Measurements from ENCODE around the gene RNF2.
"Not testable (repeated sequence)": the region's sequence is repeated elsewhere in the genome, so short reads cannot be mapped to it uniquely, and the experiment has no call there.

The RNF2 gene

DNA sequence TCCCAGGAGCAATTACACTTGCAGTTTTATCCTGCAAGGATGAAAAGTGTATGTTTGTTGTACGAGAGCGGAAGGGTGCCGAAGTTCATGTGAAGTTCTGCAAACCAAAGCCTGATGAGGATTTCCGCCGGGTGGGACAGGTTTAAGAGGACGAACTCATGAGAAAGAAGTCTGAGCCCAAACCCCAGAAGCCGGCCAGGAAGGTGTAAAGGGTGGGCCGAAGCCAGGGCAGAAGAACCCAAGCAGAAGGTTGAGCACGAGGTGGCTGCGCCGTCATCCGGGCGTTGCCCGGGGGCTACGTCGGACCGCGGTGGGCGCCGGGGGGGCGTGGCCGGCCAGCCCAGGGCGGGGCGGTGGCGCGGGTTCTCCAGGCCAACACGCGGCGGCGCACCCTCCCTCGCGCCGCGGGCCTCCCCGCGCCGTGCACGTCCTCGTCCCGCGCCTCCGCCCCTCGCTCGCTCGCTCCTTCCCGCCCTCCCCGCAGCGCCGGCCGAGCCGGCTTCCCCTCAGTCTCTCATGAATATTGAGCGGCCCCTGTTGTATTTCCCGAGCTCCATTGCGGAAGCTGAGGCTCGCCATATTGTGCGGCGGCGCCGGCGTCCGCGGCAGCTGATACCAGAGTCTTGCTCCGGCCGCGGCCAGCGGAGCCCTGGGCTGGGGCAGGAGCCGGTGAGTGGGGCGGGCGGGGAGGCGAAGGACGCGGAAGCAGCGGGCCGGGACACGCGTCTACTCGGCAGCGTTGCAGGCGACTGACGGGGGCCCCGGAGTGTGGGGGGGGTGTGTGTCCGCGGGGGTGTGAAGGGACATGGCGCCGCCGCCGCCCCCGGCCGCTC is at the start of gene RNF2:
TSS of gene RNF2 (plus strand) at position 578 of the 833 bp plus-strand sequence. CDS start 41,996 bp downstream, outside the sequence.
- peak; percentile 50 to 61 for DNase-seq (ENCODE audit: low read depth in 2 of 2)

GRCh38 chr1:184999974-185000373 is 45.4 kb upstream of the RNF2 start:
- DNase-seq (ENCODE audit: low read depth in 2 of 2): not testable (repeated sequence)

GRCh38 chr1:185001312-185001880 is 44.0 kb upstream of the RNF2 start:
- DNase-seq (ENCODE audit: low read depth in 2 of 2): not testable (repeated sequence)

DNA sequence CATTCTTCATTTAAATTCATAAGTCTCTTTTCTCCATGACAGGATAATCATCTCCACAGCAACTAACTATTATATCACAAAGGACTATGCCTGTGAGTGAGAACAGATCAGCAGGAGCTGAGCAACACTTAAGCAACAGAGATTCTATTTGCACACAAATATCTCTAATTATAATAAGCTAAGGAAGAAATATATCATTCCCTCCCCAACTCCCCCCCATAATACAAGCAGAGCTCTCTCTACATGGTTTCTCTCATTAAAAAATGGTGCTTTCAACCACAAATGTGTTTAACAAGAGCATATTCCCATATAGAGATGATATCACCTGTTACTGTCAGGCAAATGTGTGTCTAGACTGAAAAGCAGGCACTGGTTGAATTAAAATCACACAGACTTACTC is 36.5 kb upstream of the RNF2 start:
- no peak for DNase-seq (ENCODE audit: low read depth in 2 of 2)

DNA sequence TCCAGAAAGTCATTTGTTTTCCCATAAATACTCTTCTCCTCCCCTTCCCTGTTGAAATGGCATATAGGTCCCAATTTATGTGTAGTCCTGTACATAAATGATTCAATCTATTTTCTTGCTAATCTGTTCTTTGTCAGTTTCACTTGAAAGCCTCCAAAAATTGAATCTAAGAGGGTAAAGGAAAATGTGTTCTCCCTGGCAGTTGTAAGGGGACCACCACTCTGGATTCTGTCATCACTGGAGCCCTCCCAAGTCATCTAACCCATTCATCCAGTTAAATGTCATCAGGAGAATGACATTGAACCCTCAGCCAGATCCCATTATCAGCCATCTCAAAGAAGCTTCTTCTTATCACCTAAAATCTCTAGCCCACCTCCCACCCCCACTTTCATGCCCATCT is 35.0 kb upstream of the RNF2 start:
- DNase-seq (ENCODE audit: low read depth in 2 of 2): no peak

DNA sequence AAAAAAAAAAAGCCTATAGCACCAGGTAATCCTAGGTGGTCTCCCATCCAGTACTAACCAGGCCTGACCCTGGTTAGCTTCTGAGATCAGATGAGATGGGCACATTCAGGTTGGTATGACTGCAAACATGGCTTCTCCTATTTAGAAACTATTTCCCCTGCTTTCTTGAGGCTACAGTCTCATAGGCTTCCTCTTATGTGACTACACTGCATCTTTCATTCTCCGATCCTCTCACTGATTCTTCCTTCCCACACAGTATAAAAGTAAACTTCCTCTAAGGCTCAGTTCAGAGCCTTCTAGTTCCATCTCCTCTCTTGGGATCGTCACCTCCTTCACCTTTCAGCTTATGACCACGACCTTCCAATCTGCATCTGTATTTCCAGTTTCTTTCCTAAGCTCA is 30.4 kb upstream of the RNF2 start:
- no peak for DNase-seq (ENCODE audit: low read depth in 2 of 2)

- DNase-seq (ENCODE audit: low read depth in 2 of 2): no peak
Observed at GRCh38 chr1:185015631-185016030, 29.7 kb upstream of the RNF2 start.

GRCh38 chr1:185016880-185017279 is 28.5 kb upstream of the RNF2 start:
- DNase-seq (ENCODE audit: low read depth in 2 of 2): no peak

GRCh38 chr1:185017338-185017737 is 28.0 kb upstream of the RNF2 start:
- no peak for DNase-seq (ENCODE audit: low read depth in 2 of 2)

DNA sequence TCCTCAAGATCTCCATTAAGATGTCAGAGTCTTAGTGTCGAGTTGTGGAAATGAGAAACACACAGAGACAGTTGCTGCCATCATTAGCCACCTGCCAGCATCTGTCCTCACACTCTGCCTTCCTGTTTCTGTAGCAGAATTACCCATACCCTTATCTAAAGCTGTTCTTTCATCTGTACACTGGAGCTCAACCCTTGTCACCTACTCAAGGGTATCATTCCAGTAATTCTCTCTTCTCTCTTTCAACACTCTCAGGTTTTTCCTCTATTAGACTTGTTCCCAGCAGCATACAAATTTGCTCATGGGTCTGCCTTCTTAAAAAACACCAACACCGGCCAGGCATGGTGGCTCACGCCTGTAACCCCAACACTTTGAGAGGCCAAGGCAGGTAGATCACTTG is 27.4 kb upstream of the RNF2 start:
- DNase-seq (ENCODE audit: low read depth in 2 of 2): no peak

DNA sequence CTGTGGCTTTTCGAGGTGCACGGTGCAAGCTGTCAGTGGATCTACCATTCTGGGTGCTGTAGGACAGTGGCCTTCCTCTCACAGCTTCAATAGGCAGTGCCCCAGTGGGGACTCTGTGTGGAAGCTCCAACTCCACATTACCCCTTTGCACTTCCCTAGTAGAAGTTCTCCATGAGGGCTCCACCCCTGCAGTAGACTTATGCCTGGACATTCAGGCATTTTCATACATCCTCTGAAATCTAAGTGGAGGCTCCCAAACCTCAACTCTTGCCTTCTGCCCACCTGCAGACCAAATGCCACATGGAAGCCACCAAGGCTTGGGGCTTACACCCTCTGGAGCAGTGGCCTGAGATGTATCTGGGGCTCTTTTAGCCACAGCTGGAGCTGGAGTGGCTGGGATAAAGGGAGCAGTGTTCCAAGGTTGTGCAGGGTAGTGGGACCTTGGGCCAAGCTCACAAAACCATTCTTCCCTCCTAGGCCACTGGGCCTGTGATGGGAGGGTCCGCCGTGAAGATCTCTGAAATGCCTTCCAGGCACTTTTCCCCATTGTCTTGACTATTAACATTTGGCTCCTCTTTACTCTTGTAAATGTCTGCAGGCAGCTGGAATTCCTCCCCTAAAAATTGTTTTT is 18.0 kb upstream of the RNF2 start:
- no peak for DNase-seq (ENCODE audit: low read depth in 2 of 2)

DNA sequence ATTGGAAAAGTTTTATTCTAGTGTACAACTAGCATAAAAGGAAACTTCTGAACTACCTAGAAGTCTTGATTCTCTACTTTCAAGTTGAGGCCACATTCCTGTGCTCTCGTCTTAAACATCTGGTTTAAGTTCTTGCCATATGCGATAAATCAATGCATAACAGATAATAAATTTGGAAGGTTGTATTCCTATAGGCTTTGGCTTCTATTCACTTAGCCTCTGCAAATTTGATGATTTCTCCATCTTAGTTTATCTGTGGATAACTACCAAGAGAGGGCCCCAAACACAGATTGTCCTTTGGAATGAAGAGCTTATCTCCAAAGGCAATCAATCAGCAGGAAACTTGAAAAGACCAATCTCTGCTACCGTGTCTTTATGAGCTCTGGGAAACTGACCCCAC is 11.7 kb upstream of the RNF2 start:
- no peak for DNase-seq (ENCODE audit: low read depth in 2 of 2)

GRCh38 chr1:185035258-185035657 is 10.1 kb upstream of the RNF2 start:
- DNase-seq (ENCODE audit: low read depth in 2 of 2): no peak

GRCh38 chr1:185038813-185039376 is 6.5 kb upstream of the RNF2 start:
- DNase-seq (ENCODE audit: low read depth in 2 of 2): no peak

GRCh38 chr1:185039726-185040407 is 5.5 kb upstream of the RNF2 start:
- DNase-seq (ENCODE audit: low read depth in 2 of 2): no peak

DNA sequence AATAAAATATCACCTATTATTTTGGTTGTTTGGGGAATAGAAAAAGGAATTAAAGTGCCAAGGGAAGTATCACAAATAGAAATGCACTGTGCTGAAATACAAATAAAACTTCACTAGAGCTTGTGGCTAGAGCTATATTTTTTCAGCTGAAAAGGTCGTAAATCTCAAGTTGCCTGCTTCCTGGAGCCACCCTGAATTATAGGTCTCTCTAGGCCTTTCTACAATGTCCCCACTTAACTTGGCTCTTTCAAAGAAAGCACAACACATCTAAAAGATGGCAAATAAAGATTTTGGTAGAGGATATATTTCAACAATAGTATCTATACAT is 5.0 kb upstream of the RNF2 start:
- DNase-seq (ENCODE audit: low read depth in 2 of 2): no peak

DNA sequence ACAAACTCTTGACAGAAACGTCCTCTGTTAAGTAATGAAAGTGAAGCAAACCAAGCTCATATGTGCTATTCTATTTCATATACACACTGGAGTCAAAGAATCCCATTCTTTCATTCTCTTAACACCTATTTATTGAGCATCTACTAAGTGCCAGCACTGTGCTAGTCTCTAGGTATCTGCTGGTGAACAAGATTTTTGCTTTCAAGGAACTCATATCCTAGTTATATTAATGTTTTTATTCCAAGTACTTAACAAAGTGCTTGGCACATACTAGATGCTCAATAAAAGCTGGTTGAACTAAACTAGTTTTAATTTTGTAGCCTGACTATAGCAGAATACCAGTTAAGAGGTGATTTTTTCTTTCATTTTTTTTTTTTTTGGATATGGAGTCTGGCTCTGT is 3.6 kb upstream of the RNF2 start:
- no peak for DNase-seq (ENCODE audit: low read depth in 2 of 2)

GRCh38 chr1:185042737-185043136 is 2.6 kb upstream of the RNF2 start:
- no peak for DNase-seq (ENCODE audit: low read depth in 2 of 2)

DNA sequence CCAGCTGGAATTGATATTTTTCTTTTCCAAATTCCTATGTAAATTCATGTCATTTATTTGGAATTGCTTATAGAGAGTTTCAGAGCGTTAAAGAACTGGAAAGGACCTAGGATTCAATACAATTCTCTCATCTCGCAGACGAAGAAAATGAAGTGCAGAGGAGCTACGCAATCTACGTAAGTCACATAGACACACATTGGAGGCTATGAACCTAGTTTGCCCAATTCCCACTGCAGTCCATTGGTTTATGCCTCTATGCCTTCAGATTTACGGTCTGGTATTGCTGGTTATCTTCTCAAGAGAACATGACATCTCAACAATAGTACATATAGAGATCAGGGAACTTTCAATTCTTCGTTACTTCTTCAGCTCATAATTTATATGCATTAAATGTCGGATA is 971 bp upstream of the RNF2 start:
- no peak for DNase-seq (ENCODE audit: low read depth in 2 of 2)

DNA sequence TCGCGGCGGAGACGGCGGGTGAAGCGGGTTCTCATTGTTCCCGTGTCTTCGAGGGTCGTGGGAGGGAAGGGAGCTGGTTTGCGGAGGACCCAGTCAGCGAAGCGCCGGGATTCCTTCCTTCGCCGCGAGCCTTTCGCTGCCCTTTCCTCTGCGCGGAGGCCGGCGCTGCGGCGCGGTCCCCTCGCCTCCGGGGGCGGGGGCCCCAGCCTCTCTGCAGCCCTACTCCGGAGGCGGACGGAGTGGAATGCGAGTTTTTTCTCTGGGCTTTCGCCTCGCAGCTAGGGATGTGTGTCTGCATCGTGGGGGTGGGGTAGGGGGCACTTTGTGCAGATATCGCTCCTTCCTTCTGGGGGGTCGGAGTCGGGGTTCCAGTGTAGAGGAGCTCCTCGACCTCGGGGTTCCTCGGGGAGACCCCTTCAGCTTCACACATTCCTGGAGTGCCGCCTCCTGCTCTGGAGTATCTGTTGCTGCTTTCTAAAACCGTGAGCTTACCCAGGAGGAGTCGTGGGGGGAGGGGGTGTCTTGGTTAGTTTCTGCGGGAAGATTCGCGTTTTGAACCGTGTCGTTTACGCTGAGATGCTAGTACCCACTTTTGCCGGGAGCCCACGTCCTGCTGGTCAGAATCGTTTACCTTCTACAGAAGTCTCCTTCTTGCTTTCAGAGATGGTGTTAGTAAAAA is 595 bp downstream of the RNF2 start:
- peak; percentile 2 to 25 for DNase-seq (ENCODE audit: low read depth in 2 of 2)

DNA sequence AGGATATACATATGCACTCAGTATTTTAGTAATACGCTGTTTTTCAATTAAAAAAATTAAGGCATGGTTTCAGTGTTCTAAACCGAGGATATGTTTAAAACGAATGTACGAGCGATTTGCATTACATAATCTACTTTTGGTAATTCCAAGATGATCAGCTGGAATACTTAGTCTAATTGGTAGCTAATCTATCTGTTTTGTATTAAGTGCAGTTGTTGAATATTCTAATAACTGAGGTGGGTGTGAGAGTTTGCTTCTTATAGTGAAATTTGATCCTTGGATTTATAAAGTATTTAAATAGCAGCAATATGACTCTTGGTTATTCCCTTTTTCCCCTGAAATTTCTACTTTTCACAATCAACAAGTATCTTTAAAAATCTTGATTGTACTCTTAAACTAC is 1.3 kb downstream of the RNF2 start:
- no peak for DNase-seq (ENCODE audit: low read depth in 2 of 2)

DNA sequence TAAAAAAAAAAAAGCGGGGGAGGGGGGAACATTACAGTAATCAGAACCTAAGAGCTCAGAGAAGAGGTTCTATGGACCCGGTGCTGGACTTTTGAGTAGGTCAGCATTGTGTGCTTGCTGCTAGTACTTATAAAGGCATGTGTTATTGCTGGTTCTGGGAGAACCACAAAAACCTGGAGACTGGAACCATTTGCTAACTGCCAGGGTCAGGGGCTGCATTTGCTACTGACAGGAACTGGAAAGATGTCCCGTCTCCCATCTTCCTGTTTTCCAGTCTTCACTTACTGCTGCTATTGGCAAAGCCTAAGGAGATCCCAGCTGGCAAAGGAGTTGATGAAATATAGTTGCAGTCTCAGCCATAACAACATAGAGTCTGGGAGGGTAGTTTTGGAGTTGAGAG is 4.3 kb downstream of the RNF2 start:
- DNase-seq (ENCODE audit: low read depth in 2 of 2): no peak

Measured in stimulated activated CD4-positive, alpha-beta T cell treated with anti-CD3 and anti-CD28 coated beads, Interleukin-12 subunit alpha, Interleukin-12 subunit beta, amount 100 ng/mL, for 24 hours (primary cell).